ENCODE measurements around the gene PXMP4. TPM values are rescaled to one million over a fixed set of nuclear protein-coding genes. Genes with fewer than 3 reads are reported as not detected.

PXMP4 gene
- total and polyA plus RNA-seq, 2 of the 4 experiments (the other 2 are of a cell fraction), result 3.6 to 7.1 TPM

GRCh38 chr20:33675136-33675959, 44.8 kb downstream of the PXMP4 start:
- no TSS peak for BruUV-seq (replicated peaks)
- in situ Hi-C loops (cut with MboI; ENCODE audit: low sequenced_read_pairs), result no loop called here
- Histone ChIP-seq H4K5ac (ENCODE audit: low read depth, low read length) (peak overlapping the region; percentile 53), H2AK9ac (replicated peaks; ENCODE audit: low read depth, low read length, poor library complexity) (peak overlapping the region; percentile 94), H2BK5ac (ENCODE audit: low read depth, low read length, poor library complexity, severe bottlenecking) (peak overlapping the region; percentile 55), H3K4me1 (ENCODE audit: control insufficient read depth, insufficient read depth, low read length) (peaks cover 27% of the 10 kb centered on the region), H2BK120ac (ENCODE audit: low read depth, low read length) (peak overlapping the region; percentile 67; the same call in 1 of the 2 replicates), H3K9ac (ENCODE audit: low read depth, low read length) (peak overlapping the region; percentile 74), H3K27ac (ENCODE audit: insufficient read depth, low read length) (peak overlapping the region; percentile 55; the same call in 1 of the 2 replicates), H4K8ac (ENCODE audit: low read depth in 2 of 2, low read length in 2 of 2) (peak overlapping the region; percentile 74 to 96), H3K79me1 (ENCODE audit: low read depth in 1 of 2, low read length in 2 of 2) (peaks cover 8 to 57% of the 10 kb centered on the region in 2 experiments; a peak in 3 of 4 replicates), H2AFZ (replicated peaks; ENCODE audit: low read length, poor library complexity) (peak overlapping the region; percentile 92), H3K18ac (ENCODE audit: low read depth, low read length) (no peak overlapping the region; the same call in 1 of the 2 replicates), H2AK5ac (ENCODE audit: low read depth, low read length) (peak overlapping the region; percentile 70; the same call in 1 of the 2 replicates), H4K91ac (ENCODE audit: insufficient read depth, low read depth, low read length) (peak overlapping the region; percentile 66), H3K56ac (ENCODE audit: extremely low read depth, insufficient read depth, low read length) (no peak overlapping the region), H3K9me3 (ENCODE audit: control insufficient read depth, insufficient read depth, low read length) (no peaks in the 10 kb centered on the region), H3K4me3 (ENCODE audit: insufficient read depth, low read depth, low read length) (0 out of 2 replicates have a peak overlapping the region, but pooled peaks have one; percentile 94), H3K27me3 (ENCODE audit: control insufficient read depth, insufficient read depth, low read length) (no peaks in the 10 kb centered on the region), H4K20me1 (ENCODE audit: insufficient read depth, low read length) (peaks cover 23% of the 10 kb centered on the region; the same call in 1 of the 2 replicates), H2BK20ac (ENCODE audit: low read depth, low read length) (no peak overlapping the region; the same call in 1 of the 2 replicates), H3K4ac (ENCODE audit: low read depth, low read length) (peak overlapping the region; percentile 83), H3K23ac (ENCODE audit: low read depth, low read length) (peak overlapping the region; percentile 86), H3K14ac (replicated peaks; ENCODE audit: low read depth, low read length) (peak overlapping the region; percentile 64), H3K9me1 (ENCODE audit: insufficient read depth, low read length) (peaks cover 20% of the 10 kb centered on the region), H3K36me3 (ENCODE audit: control insufficient read depth, insufficient read depth, low read length) (peaks cover 6% of the 10 kb centered on the region; the same call in 1 of the 2 replicates), H3K4me2 (ENCODE audit: low read depth, low read length) (peak overlapping the region; percentile 97), H2BK15ac (ENCODE audit: low read depth, low read length) (no peak overlapping the region; the same call in 2 of the 3 replicates)
- intact Hi-C loops (cut with micrococcal nuclease), result no loop called here
- DNase-seq (no peak), ATAC-seq (ENCODE audit: low read depth) (no peak)
- POLR2A ChIA-PET (ENCODE audit: unreplicated experiment), result no interaction called here
- WGBS, 2 experiments (ENCODE audit: extremely low coverage in 2 of 2, insufficient read length in 1 of 2), result 0% methylated on average over 1 of the region's 16 CpGs; no CpG with 5 or more reads in 1 of the 2 experiments
- dilution Hi-C loops (cut with HindIII; ENCODE audit: low sequenced_read_pairs, unreplicated experiment), result no loop called here
- CTCF ChIA-PET, result no interaction called here
- no peak for TF ChIP-seq NFE2L2 (IDR thresholded peaks at IDR 0.05; ENCODE audit: low read depth, low read length)
- TF ChIP-seq MAFK (IDR thresholded peaks at IDR 0.05; ENCODE audit: low read depth, low read length), result no peak
- no peak for TF ChIP-seq USF2 (IDR thresholded peaks at IDR 0.05; ENCODE audit: low read depth, low read length)
- no peak for TF ChIP-seq POLR2A (IDR thresholded peaks at IDR 0.05; ENCODE audit: low read depth, low read length)
- TF ChIP-seq CTCF (conservative IDR thresholded peaks at IDR 0.05; ENCODE audit: low read depth, low read length), result no peak
- TF ChIP-seq MAZ (IDR thresholded peaks at IDR 0.05; ENCODE audit: borderline replicate concordance, low read depth, low read length), result no peak
- TF ChIP-seq RFX5 (IDR thresholded peaks at IDR 0.05; ENCODE audit: low read depth, low read length), result no peak
- TF ChIP-seq ELK1 (IDR thresholded peaks at IDR 0.05; ENCODE audit: borderline replicate concordance, low read depth, low read length), result no peak
- no peak for TF ChIP-seq BHLHE40 (IDR thresholded peaks at IDR 0.05; ENCODE audit: low read depth, low read length)
